ENCODE data around the gene MAP2K5.

DNA sequence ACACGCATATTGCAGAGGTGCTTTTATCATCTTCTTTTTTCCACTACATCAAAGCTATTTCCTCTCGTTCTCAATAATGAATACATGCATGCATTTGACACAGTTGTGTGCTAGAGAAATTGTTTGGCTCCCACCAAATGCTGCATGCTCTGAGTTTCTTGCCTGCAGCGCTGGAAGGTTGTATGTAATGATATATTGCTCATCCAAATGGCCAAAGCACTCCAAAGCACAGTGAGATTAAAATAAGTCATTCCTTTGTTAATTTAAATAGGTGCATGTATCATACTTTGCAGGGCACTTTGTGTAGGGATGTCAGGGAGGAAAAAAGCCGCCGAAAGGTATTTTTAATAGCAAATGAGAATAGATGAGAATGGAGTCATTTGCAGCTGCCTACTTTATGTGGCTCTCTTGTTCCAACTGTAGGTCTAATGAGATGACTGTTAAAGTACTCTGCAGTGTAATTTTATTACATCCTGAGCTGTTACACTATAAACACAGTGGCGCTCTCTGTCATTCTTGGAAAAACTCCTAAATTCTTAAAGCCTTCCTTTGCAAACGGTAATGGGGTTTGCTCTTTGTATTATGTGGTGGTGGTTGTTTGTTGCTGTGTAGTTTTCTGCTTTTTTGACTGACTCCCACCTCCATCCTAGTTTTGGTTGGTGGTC, 225.9 kb downstream of the MAP2K5 start:
- TF ChIP-seq, protein P1, sequence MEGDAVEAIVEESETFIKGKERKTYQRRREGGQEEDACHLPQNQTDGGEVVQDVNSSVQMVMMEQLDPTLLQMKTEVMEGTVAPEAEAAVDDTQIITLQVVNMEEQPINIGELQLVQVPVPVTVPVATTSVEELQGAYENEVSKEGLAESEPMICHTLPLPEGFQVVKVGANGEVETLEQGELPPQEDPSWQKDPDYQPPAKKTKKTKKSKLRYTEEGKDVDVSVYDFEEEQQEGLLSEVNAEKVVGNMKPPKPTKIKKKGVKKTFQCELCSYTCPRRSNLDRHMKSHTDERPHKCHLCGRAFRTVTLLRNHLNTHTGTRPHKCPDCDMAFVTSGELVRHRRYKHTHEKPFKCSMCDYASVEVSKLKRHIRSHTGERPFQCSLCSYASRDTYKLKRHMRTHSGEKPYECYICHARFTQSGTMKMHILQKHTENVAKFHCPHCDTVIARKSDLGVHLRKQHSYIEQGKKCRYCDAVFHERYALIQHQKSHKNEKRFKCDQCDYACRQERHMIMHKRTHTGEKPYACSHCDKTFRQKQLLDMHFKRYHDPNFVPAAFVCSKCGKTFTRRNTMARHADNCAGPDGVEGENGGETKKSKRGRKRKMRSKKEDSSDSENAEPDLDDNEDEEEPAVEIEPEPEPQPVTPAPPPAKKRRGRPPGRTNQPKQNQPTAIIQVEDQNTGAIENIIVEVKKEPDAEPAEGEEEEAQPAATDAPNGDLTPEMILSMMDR (IDR thresholded peaks at IDR 0.05): no peak
- no peak for TF ChIP-seq POLR2A (IDR thresholded peaks at IDR 0.05)

Measured in uterus (tissue), 2 donors.